Glutamatergic neuron (in vitro differentiated cells): ENCODE data around the gene WASF2. TPM values are rescaled to one million over a fixed set of nuclear protein-coding genes. Genes with fewer than 3 reads are reported as not detected.

Experiments
- DNase-seq: peaks from one replicate; pipeline ENCODE4 v3.0.0; 2022
- H3K27ac Mint-ChIP-seq: one replicate; pipeline ENCODE4 v1.8.0; 2020; ENCODE audit warnings: mild to moderate bottlenecking, mixed read lengths, inconsistent platforms; ENCODE audit not compliant: unreplicated experiment
- H3K27me3 Mint-ChIP-seq: one replicate; pipeline ENCODE4 v1.8.0; 2020; ENCODE audit warnings: mild to moderate bottlenecking, moderate library complexity, mixed read lengths, inconsistent platforms; ENCODE audit not compliant: unreplicated experiment
- H3K36me3 Mint-ChIP-seq: one replicate; pipeline ENCODE4 v1.8.0; 2020; ENCODE audit warnings: mild to moderate bottlenecking, mixed read lengths, inconsistent platforms; ENCODE audit not compliant: unreplicated experiment
- H3K4me1 Mint-ChIP-seq: one replicate; pipeline ENCODE4 v1.8.0; 2020; ENCODE audit warnings: mild to moderate bottlenecking, low read depth, mixed read lengths, inconsistent platforms; ENCODE audit not compliant: unreplicated experiment
- H3K4me3 Mint-ChIP-seq: one replicate; pipeline ENCODE4 v1.8.0; 2020; ENCODE audit warnings: mild to moderate bottlenecking, mixed read lengths, inconsistent platforms; ENCODE audit not compliant: unreplicated experiment
- H3K9me3 Mint-ChIP-seq: one replicate; pipeline ENCODE4 v1.8.0; 2020; ENCODE audit warnings: mild to moderate bottlenecking, moderate library complexity, mixed read lengths, inconsistent platforms; ENCODE audit not compliant: unreplicated experiment
- CTCF ChIP-seq: fragments of 200-600 bp; sonication (generic); IDR thresholded peaks from one replicate; pipeline ENCODE4 v1.5.0; 2021; ENCODE audit not compliant: partially characterized antibody, unreplicated experiment
- total RNA-seq: library from RNA; stranded (reverse); fragmentation: NEBNext Ultra II Directional; extraction: Animal tissue kit (Norgen Biotek cat#: 25700); gene quantifications from one replicate; pipeline ENCODE4 v1.2.1, GENCODE V29; 2021; ENCODE audit not compliant: unreplicated experiment

The WASF2 gene
- total RNA-seq, 1 donor from 2014 or later: 47.0 TPM

DNA sequence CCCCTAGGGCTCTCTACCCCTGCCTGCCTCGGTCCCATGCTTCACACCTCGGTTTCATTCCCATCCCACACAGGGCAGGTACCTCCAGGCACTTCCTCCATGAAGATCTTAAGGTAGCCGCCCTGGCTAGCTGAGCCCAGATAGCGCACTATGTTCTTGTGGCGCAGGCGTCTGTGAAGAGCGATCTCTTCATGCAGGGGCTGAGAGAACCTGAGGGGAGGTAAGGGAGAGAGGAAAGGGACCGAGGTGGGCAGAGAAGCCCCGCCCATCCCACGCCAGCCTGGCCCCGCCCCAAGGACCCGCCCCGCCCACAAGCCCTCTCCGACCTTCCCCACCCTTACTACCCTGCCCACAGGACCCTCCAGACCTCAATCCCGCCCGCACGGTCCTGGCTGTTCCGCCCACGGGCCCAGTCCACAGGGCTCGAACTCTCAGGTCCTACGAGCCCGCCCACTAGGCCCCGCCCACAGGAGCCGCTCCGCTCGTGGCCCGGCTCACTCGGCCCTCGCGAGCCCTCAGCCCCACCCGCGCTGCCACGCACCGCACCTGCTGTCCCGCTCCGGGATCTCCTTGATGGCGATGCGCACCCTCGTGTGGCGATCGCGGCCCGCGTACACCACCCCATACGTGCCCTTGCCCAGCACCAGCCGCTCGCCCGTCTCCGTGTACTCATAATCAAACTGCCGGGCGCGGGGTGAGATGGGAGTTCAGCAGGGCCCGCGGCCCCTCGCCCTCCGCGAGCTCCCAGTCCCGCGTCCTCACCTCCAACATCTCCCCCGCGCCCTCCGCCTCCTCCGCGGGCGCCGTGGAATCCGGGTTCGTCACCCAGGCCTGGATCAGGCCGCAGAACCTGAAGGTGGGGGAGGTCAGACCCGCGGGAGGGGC is 129.6 kb downstream of the WASF2 start:
- H3K36me3 Mint-ChIP-seq: no peaks in the 10 kb centered on the region
- peaks cover 12% of the 10 kb centered on the region for H3K4me1 Mint-ChIP-seq
- peaks cover 7% of the 10 kb centered on the region for H3K9me3 Mint-ChIP-seq
- H3K27ac Mint-ChIP-seq: no peak overlapping the region
- H3K4me3 Mint-ChIP-seq: peak overlapping the region; percentile 74
- no peak for TF ChIP-seq CTCF
- peak; percentile 41 for DNase-seq
- peaks cover 11% of the 10 kb centered on the region for H3K27me3 Mint-ChIP-seq

DNA sequence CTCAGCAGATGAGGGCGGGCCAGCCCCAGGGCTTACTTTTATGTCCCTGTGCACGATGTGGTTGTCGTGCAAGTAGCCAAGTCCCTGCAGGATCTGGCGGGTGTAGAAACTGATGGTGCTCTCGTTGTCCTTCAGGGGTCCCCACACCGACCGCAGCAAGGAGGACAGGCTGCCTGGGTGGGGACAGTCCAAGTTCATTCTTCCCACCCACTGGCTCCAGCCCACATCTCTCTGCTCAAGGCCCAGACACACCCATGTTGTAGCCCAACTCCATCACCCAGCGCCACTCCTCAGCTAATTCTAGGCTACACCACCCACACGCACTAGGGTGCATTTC is 130.2 kb downstream of the WASF2 start:
- no peaks in the 10 kb centered on the region for H3K36me3 Mint-ChIP-seq
- no peak for TF ChIP-seq CTCF
- no peak for DNase-seq
- peaks cover 7% of the 10 kb centered on the region for H3K9me3 Mint-ChIP-seq
- peaks cover 7% of the 10 kb centered on the region for H3K4me1 Mint-ChIP-seq
- no peak overlapping the region for H3K27ac Mint-ChIP-seq
- peak overlapping the region; percentile 74 for H3K4me3 Mint-ChIP-seq
- H3K27me3 Mint-ChIP-seq: peaks cover 9% of the 10 kb centered on the region

GRCh38 chr1:27358928-27359313 is 131.0 kb downstream of the WASF2 start:
- Mint-ChIP-seq H3K9me3 (peaks cover 7% of the 10 kb centered on the region), H3K27me3 (peaks cover 9% of the 10 kb centered on the region), H3K36me3 (no peaks in the 10 kb centered on the region), H3K27ac (no peak overlapping the region), H3K4me3 (peak overlapping the region; percentile 43), H3K4me1 (peaks cover 4% of the 10 kb centered on the region)
- TF ChIP-seq CTCF: no peak
- DNase-seq: no peak

DNA sequence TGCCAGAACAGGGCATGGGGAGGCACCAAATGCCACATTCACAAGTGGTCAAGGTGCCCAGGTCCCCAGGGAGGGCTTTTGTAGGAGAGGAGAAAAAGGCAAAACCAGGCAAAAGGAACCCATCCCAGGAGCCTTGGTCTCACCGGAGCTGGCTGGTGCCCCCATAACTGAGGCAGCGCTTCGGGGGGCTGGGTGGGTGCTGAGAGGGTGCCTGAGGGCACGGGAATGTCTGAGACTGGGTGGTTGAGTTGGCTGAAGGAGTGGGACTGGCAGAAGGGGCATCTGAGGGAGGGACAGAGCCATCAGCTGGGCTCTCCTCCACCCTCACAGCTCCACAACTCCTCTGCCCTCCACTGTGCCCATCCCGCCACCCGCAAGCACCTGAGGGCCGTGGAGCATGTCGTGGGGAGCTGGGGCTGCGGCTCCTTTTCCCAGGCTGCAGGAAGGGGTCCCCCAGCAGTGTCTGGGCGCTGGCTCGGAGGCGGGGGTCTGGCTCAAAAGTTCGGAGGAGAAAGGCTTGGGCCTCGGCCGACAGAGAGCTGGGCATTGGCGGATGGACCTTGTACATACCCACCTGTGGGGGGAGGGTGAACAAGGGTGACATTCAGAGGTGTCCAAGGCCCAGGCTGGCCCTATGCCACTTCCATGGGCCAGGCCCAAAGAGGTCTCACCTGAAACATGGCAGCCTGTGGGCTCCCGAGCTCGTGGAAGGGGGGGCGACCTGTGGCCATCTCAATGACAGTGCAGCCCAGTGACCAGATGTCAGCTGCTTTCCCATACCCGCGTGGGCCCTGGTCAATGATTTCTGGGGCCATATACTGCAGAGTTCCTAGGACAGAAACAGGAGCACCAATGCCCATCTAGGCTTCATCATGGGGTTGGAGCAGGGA is 131.7 kb downstream of the WASF2 start:
- H3K4me3 Mint-ChIP-seq: no peak overlapping the region
- no peaks in the 10 kb centered on the region for H3K36me3 Mint-ChIP-seq
- H3K4me1 Mint-ChIP-seq: peaks cover 4% of the 10 kb centered on the region
- peaks cover 9% of the 10 kb centered on the region for H3K27me3 Mint-ChIP-seq
- no peak overlapping the region for H3K27ac Mint-ChIP-seq
- no peak for DNase-seq
- TF ChIP-seq CTCF: no peak
- H3K9me3 Mint-ChIP-seq: peaks cover 7% of the 10 kb centered on the region
